OCI-LY1 (cell line): ENCODE results near the gene GPATCH4.
A peak's percentile ranks its signal among the peaks of the same experiment; 100 is the strongest.

ENCODE experiments used
- H2AFZ ChIP-seq: fragments of 200-600 bp; sonication (generic), shearing (Covaris generic); 2 replicates; pipeline ENCODE4 v1.6.0; 2014; ENCODE audit warnings: antibody characterized with exemption, mild to moderate bottlenecking, low read length
- H3F3A ChIP-seq: fragments of 200-600 bp; sonication (generic), shearing (Covaris generic); 2 replicates; pipeline ENCODE4 v1.6.0; 2014; ENCODE audit warnings: mild to moderate bottlenecking, antibody characterized with exemption, low read length, moderate library complexity; ENCODE audit not compliant: insufficient read depth
- H3K27ac ChIP-seq: fragments of 200-600 bp; sonication (generic); 2 replicates; pipeline ENCODE4 v1.5.1; 2014; ENCODE audit warnings: low read length, mixed run types, mild to moderate bottlenecking, low read depth; ENCODE audit not compliant: poor library complexity, severe bottlenecking
- H3K27me3 ChIP-seq: fragments of 200-600 bp; sonication (generic); 2 replicates; pipeline ENCODE4 v1.6.0; 2014; ENCODE audit warnings: antibody characterized with exemption, mild to moderate bottlenecking, low read length, moderate library complexity; ENCODE audit not compliant: insufficient read depth
- H3K36me3 ChIP-seq: fragments of 200-600 bp; sonication (generic); 2 replicates; pipeline ENCODE4 v1.6.1; 2014; ENCODE audit warnings: mild to moderate bottlenecking, antibody characterized with exemption, low read length, moderate library complexity, mixed read lengths; ENCODE audit not compliant: insufficient read depth
- H3K4me1 ChIP-seq: fragments of 200-600 bp; sonication (generic); 2 replicates; pipeline ENCODE4 v1.5.1; 2014; ENCODE audit warnings: mild to moderate bottlenecking, low read length, moderate library complexity; ENCODE audit not compliant: insufficient read depth, severe bottlenecking
- H3K4me2 ChIP-seq: fragments of 200-600 bp; sonication (generic), shearing (Covaris generic); 2 replicates; pipeline ENCODE4 v1.6.1; 2014; ENCODE audit warnings: low read length
- H3K4me3 ChIP-seq: fragments of 200-600 bp; sonication (generic); 2 replicates; pipeline ENCODE4 v1.5.1; 2014; ENCODE audit warnings: low read length, low read depth, mild to moderate bottlenecking, mixed read lengths; ENCODE audit not compliant: poor library complexity, severe bottlenecking
- H3K79me2 ChIP-seq: fragments of 200-600 bp; shearing (Covaris generic); 2 replicates; pipeline ENCODE4 v1.6.1; 2016; ENCODE audit warnings: mixed run types, low read length, mixed read lengths; ENCODE audit not compliant: insufficient read depth
- H3K9ac ChIP-seq: fragments of 200-600 bp; sonication (generic), shearing (Covaris generic); 2 replicates; pipeline ENCODE4 v1.6.1; 2014; ENCODE audit warnings: mild to moderate bottlenecking, low read length, mixed read lengths
- H3K9me2 ChIP-seq: fragments of 200-600 bp; sonication (generic), shearing (Covaris generic); 2 replicates; pipeline ENCODE4 v1.6.1; 2014; ENCODE audit warnings: low read depth, mild to moderate bottlenecking, low read length, mixed read lengths
- H3K9me3 ChIP-seq: fragments of 200-600 bp; shearing (Covaris generic); 2 replicates; pipeline ENCODE4 v1.6.1; 2014; ENCODE audit warnings: low read length, mixed read lengths
- H4K20me1 ChIP-seq: fragments of 200-600 bp; sonication (generic), shearing (Covaris generic); 2 replicates; pipeline ENCODE4 v1.6.0; 2016; ENCODE audit warnings: mild to moderate bottlenecking, low read length; ENCODE audit not compliant: insufficient read depth
- CTCF ChIP-seq: fragments of 200-600 bp; sonication (generic), shearing (Covaris generic); IDR thresholded peaks from 2 replicates; pipeline ENCODE4 v1.5.1; 2017; ENCODE audit warnings: mild to moderate bottlenecking, antibody characterized with exemption, low read length, moderate library complexity, mixed read lengths
- EZH2 ChIP-seq: fragments of 200-600 bp; sonication (generic), shearing (Covaris generic); IDR thresholded peaks from 2 replicates; pipeline ENCODE4 v1.8.0; 2017; ENCODE audit warnings: borderline replicate concordance, mixed run types, mild to moderate bottlenecking, antibody characterized with exemption, low read length, moderate library complexity, mixed read lengths

The GPATCH4 gene

GRCh38 chr1:156571261-156571852 is 29.9 kb downstream of the GPATCH4 start:
- H3F3A ChIP-seq: no peaks in the 10 kb centered on the region
- no peaks in the 10 kb centered on the region for H3K79me2 ChIP-seq
- H3K36me3 ChIP-seq: no peaks in the 10 kb centered on the region
- TF ChIP-seq EZH2: no peak
- no peak for TF ChIP-seq CTCF
- peaks cover 12% of the 10 kb centered on the region; the same call in 1 of the 2 replicates for H3K27me3 ChIP-seq
- peak overlapping the region; percentile 66 for H3K4me3 ChIP-seq
- no peak overlapping the region for H3K9ac ChIP-seq
- no peak overlapping the region for H3K27ac ChIP-seq
- no peaks in the 10 kb centered on the region for H3K9me2 ChIP-seq
- no peaks in the 10 kb centered on the region for H3K9me3 ChIP-seq
- H2AFZ ChIP-seq: no peak overlapping the region
- no peaks in the 10 kb centered on the region for H4K20me1 ChIP-seq
- H3K4me2 ChIP-seq: peak overlapping the region; percentile 76
- H3K4me1 ChIP-seq: peaks cover 11% of the 10 kb centered on the region

GRCh38 chr1:156566436-156566835 is 34.8 kb downstream of the GPATCH4 start:
- no peaks in the 10 kb centered on the region for H3K9me3 ChIP-seq
- H2AFZ ChIP-seq: no peak overlapping the region
- no peaks in the 10 kb centered on the region for H3K9me2 ChIP-seq
- no peaks in the 10 kb centered on the region for H3K79me2 ChIP-seq
- no peak overlapping the region for H3K4me3 ChIP-seq
- H4K20me1 ChIP-seq: no peaks in the 10 kb centered on the region
- H3K27ac ChIP-seq: no peak overlapping the region
- TF ChIP-seq EZH2 (no peak), CTCF (no peak)
- no peaks in the 10 kb centered on the region for H3F3A ChIP-seq
- peaks cover 19% of the 10 kb centered on the region; the same call in 1 of the 2 replicates for H3K27me3 ChIP-seq
- no peak overlapping the region for H3K9ac ChIP-seq
- no peaks in the 10 kb centered on the region for H3K36me3 ChIP-seq
- H3K4me1 ChIP-seq: no peaks in the 10 kb centered on the region
- H3K4me2 ChIP-seq: no peak overlapping the region

GRCh38 chr1:156565519-156565918 is 35.8 kb downstream of the GPATCH4 start:
- H3K4me2 ChIP-seq: no peak overlapping the region
- H3K9ac ChIP-seq: no peak overlapping the region
- no peaks in the 10 kb centered on the region for H3K9me3 ChIP-seq
- H3K9me2 ChIP-seq: no peaks in the 10 kb centered on the region
- H3K79me2 ChIP-seq: no peaks in the 10 kb centered on the region
- no peak overlapping the region for H3K27ac ChIP-seq
- H3K4me1 ChIP-seq: no peaks in the 10 kb centered on the region
- TF ChIP-seq CTCF (no peak), EZH2 (no peak)
- no peaks in the 10 kb centered on the region for H3F3A ChIP-seq
- no peak overlapping the region for H3K4me3 ChIP-seq
- H4K20me1 ChIP-seq: no peaks in the 10 kb centered on the region
- peaks cover 17% of the 10 kb centered on the region; the same call in 1 of the 2 replicates for H3K27me3 ChIP-seq
- H2AFZ ChIP-seq: no peak overlapping the region
- no peaks in the 10 kb centered on the region for H3K36me3 ChIP-seq
